GM21360 (cell line): ENCODE results near the gene BRMS1L.

Experiments used
- ATAC-seq: cut with Tn5 transposase; IDR thresholded peaks from one replicate; pipeline ENCODE4 v1.9.1; 2021; ENCODE audit warnings: mild to moderate bottlenecking, moderate library complexity; ENCODE audit not compliant: unreplicated experiment

The BRMS1L gene

DNA sequence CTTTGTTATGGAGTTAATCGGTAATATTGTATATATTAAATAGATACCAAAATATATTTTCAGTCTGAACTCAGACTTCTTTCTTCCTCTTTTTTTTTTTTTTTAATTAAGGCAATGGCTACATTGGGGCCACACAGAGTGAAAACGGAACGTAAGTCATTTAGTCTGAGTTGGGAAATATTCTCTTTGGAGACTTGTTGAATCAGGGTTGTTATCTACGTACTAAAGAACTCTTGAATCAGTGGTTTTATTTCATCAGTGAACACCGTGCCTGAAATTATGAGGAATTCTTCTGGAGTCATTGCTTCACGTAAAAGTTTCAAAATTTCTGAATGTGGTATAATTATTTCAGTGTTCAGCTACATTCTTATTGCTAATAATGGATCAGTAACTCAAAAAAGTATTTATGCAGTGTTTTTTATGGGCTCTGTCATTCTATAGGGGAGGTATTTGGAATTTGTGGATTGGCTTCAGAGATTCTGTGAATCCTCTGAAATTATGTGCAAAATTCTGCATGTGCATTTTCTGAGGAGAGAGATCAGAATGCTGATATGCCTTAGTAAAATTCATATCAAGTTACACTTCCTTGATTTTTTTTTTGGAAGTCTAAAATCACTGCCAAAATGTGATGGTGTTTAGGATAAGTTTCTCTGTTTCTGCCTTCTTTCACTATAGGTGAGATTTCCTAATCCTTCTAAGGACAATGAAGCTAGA, 39.6 kb downstream of the BRMS1L start:
- ATAC-seq, result no peak

DNA sequence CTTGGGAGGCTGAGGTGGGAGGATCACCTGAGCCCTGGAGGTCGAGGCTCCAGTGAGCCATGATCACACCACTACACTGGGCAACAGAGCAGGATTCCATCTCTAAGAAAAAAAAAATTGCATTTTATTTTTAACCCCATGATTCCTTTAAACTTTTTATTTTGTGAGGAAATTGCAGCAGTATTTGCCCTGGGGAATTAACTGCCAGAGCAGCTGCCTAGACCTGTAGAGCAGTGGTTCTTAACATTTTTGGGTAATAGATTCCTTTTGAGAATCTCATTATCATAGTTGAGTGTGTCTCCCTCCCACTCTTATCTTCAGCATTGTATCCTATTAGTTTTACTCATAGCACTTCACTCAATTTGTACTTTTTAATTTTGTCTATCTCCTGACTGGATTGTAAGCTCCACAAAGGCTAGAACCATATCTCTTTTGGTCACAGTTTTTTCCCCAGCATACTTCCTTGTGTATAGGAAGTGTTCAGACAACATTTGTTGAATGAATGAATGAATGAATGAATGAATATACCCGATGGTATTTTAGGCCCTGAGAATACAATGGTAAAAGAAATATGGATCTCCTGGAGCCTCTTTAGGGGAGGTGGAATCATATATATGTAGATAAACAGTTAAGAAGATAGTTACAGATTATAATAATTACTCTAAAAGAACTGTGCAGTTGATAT, 40.6 kb downstream of the BRMS1L start:
- ATAC-seq, result no peak

DNA sequence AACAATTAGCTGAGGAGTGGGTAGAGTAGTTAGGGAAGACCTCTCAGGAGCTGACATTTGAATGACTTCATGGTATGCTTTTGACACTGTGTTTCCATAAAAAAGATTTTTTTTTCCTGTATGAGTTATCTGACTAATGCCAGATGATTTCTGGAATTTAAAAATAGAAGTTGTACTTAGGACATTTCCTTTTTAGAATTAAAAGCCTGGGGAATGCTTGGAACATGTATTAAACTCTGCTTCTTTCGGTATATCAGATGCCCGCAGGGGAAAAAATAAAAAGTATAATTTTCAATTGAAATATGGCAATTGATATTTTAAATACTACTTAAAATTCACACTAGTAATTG, 41.1 kb downstream of the BRMS1L start:
- no peak for ATAC-seq

DNA sequence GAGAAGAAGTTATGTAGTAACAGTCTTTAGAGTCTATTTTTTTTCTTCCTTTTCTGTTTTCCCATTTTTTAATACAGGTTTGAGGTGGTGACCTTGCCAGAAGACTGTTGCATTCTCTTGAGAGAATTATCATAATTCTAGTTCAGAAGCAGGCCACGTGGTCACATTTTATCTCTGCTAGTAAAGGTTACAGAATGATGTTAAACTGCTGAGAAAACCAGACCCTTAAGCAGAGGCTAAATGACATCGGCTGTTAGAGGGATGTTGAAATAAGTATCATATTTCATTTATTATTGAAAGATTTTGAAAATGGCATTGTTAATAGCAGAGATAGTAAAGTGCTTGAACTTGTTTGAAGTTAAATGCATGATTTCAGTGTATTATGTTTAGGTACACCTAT, 49.2 kb downstream of the BRMS1L start:
- no peak for ATAC-seq

DNA sequence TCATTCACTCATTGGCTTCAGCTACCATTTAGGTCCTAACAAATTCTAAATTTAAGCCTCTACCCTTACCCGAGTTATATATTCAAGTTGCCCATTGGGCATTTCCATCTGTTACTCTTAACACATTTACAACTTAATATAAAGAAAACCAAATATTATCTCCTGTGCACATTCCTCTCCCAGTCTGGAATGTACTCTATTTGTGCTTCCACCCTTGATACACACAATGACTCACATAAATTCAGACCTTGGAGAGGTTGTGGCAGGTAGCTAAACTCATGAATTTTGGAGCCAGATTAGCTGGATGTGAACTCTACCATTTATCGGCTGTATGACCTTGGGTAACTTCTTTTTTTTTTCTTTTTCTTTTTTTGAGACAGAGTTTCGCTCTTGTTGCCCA, 51.1 kb downstream of the BRMS1L start:
- no peak for ATAC-seq

DNA sequence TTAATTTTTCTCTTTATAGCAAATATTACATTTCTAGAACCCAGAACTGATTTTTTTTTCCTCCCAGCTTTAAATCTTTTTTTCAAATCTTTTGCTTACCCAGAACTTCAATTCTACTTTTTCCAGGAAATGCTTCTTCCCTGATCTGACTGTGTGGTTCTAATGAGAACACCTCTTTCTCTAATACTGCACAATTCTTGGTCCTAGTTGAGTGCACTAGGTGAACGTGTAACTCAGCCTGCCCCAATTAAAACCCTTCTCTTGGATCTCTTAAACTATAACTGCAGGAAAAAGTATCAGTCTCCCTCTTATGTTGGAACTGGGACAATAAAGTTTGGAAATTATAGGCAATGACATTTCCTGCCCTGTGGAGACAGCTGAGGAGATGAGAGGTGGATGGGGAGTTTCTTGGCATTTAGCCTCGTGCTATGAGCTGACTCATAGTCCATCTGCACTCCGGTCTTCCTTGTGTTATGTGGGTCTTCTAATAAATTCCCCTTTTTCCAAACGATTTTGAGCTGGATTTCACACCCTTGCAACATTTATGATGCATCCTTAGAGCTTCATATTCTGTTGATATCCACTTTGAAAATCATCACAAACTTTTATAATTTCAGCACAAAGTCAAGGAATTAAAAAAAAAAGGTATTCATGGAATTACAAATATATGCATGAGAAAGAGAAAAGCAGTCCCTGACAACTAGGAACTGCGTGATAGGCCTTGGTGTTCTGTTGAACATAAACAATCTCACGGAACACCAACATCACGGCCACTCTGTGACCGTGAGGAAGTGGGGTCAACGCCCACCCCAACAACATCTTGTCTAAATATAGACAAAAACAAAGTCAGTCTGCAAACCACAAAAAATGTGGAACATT, 52.4 kb downstream of the BRMS1L start:
- ATAC-seq, result no peak

DNA sequence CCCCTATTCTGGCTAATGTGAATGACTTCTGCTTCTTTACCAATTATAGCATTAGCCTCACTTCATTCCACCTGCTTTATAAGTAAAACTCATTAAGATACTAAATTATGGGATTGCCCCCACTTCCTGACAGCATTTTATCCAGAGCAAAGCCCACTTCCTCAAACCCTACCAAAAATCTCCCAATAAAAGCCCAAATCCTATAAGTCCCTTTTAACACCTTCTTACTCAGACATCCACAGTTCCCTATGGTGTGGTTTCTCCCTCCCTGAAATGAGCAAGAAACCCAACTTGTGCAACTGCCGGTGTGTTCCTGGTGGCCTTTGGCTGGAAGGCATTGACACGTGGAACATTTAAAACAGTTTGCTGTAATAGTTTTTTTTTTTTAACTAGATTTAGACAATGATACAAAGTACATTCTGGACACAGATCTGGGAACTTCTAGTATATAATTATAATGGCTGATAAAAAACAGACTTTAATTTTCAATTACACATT, 53.1 kb downstream of the BRMS1L start:
- ATAC-seq, result no peak

DNA sequence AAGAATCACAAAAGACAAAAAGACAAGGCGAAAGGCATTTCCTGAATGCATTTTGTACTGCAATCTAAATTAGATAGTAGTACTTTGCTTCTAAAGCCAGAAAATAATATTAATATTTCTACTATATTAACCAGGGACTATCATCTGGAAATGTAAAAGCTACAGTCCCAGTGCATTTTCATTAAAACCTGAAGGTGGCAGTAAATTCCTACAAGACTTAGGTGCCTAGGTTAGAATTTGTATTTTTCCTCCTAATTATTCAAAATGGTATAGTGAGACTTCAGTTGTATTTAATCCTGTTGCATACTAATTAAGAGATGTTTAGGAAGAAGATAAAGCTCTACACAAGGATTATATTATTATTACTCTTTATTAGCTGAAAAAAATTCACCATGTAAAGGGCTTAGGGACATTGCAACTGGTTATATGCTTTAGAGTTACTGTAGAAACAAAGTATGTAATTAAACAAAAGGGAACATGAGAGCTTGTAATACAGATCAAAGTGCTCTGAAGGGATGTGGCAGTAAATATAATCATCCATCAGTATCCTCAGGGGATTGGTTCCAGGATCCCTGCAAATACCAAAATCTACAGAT, 53.6 kb downstream of the BRMS1L start:
- ATAC-seq, result no peak

DNA sequence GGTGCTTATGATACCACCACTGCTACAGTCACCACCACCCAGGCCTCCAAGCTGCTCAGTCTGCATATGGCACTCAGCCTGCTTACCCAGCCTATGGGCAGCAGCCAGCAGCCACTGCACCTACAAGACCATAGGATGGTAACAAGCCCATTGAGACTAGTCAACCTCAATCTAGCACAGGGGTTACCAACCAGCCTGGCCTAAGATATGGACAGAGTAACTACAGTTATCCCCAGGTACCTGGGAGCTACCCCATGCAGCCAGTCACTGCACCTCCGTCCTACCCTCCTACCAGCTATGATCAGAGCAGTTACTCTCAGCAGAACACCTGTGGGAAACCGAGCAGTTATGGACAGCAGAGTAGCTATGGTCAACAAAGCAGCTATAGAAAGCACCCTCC, 55.1 kb downstream of the BRMS1L start:
- ATAC-seq, result no peak

DNA sequence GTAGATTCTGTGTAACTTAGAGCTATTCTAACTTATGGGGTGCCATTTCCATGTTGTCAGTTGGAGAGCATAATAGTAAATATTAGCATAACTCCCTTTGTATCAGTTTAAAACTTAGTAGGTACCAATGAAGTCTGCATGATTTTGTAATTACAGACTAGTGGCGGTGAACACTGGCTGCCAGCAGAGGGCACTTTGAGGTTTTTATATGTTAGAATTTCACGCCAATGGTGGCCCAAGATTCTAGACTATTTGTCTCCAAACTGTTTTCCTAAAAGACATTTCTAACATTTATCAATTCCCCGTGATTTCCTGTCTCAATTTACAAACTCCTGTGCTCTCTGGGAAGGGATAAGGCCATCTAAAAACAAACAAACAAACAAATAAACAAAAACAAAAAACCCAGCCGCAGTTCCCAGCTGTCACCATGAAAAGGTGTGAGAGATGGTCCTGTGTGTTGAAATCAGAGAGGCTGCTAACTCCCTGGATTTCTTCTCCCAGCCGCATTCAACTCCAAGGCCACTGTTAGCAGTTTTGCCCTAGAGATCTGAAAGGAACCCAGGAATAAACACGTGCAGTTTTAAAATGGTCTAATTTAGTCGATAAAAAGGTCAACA, 57.6 kb downstream of the BRMS1L start:
- no peak for ATAC-seq

DNA sequence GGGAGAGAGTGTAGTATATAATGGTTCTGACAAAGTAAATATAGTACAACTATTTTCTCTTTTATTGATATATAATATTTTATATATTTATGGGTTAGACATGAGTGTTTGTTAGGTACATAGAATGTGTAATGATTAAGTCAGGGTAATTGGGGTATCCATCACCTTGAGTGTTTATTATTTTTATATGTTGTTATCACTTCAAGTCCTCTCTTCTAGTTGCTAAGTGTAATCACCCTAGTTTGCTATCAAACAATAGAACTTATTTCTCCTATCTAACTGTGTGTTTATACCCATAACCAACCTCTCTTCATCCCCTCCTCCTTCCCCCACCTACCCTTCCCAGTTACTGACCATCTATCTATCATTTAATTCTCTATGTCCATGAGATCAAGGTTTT, 64.2 kb downstream of the BRMS1L start:
- ATAC-seq, result no peak

DNA sequence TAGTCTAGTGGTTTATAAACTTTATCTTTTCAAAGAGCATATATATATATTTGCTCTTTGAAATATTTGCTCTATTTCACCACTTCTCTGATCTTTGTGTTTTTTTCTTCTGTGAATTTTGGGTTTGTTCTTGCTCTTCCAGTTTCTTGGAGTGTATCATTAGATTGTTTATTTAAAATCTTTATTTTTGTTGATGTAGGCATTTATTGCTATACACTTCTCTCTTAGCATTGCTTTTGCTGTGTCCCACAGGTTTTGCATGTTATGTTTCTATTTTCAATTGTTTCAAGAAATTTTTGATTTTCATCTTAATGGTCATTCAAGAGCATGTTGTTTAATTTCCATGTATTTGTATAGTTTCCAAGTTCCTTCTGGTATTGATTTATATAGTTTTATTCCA, 69.1 kb downstream of the BRMS1L start:
- ATAC-seq, result no peak

DNA sequence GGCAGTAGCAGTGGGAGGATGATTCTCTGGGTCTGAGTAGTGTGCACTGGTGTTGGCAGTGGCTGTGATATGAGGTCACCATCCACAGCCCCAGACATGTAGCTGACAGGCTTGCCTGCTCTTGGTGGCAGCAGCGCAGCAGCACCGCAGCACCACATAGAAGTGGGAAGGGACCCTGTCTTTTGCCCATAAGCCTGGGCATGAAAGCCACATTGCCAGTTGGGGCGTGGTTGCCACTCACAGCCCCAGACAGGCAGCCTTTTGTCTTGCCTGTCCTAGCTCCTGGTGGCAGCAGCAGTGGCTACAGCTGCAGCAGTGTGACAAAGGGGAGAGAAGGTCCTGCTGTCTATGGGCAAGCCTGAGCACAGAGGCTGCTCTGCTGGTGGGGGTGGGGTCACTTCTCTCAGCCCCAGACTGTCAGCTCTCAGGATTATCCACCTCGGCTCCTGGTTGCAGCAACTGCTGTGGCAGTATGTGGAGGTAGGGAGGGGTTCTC, 71.5 kb downstream of the BRMS1L start:
- no peak for ATAC-seq

DNA sequence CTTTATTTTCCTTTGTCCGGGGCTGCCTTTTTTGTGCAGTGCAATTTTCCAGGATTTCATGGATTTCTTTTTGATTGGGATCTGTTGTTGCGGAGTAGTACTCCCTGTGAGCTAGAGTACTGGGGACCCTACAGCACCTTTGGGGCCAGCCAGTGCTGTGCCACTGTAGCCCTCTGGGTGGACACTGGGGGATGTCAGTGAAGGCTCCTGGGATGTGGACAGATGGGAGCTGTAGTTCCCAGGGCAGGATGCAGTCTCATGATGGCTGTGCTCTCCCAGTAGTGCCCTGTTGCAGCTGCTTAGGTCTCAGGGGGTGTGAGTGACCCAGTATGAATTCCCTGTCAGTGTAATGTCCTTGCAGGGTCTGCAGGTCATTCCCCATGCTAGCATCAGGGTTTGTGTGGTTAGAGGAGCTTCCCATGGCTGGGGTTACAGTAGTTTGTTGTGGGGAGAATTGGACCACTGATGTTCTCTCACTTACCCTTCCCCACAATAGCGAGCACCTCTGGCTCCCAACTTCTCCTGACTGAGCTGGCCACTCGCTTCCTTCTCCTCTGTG, 72.2 kb downstream of the BRMS1L start:
- ATAC-seq, result no peak

DNA sequence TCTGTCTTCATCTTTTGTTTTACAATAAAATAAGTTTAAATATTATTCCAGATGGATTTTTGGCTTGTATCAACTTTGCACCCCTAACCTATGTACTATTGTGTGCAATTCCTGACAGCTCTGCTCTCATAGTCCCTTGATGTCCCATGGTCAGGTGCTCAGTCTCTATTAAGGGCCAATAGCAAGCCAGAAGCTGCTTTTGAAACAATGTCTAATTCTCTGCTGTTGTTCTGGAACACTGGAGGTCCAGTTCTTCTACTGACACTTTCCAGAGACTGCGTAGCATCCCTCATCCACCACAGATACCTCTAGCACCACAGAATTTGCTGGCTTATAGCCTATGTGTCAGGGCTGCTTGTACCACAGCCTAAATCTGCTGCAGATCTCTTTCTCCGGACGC, 74.6 kb downstream of the BRMS1L start:
- ATAC-seq, result no peak

DNA sequence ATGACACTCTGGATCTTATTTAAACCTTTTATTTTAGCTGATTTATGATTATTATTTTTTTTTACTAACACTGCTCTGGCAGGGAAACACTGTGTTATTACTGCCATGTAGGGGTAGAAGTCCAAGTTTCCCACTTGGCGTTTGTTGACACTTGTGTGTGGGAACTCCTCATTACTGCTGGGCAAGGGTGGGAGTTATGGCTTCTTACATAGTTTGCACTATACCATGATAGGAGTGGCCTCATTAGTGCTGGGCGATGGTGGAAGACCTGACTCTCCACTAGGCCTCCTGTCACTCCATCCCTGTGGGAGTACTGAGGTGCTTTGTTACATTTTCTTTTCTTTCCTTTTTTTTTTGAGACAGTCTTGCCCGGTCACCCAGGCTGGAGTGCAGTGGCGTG, 83.5 kb downstream of the BRMS1L start:
- ATAC-seq, result no peak

DNA sequence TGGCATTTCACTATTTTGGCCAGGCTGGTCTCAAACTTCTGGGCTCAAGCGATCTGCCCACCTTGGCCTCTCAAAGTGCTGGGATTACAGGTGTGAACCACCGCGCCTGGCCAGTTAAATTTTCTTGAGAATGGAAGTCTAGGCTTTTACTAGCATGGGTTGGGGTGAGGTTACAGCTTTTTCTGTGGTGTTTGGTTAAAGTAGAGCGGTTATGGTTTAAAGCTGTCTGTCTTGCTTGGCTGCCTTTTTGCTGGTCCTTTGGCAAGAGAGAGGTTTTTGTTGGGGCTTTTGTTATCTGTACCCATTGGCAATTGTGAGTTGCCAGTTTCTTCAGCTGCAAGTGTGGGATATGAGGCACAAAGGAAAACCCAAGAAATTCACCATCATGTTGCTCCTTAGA, 84.1 kb downstream of the BRMS1L start:
- ATAC-seq, result no peak

DNA sequence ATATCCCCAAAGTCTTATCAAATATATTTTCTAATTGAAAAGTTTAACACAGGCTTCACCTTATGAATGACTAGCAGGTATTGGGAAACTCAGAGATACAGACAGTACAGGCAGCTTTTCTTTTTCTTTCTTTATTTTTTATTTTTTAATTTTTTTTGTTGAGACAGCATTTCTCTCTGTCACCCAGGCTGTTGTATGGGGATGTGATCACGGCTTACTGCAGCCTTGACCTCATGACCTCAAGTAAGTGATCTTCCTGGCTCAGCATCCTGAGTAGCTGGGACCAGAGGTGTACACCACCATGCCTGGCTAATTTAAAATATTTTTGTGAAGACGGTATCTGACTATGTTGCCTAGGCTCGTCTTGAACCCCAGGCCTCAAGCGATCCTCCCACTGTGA, 85.0 kb downstream of the BRMS1L start:
- ATAC-seq, result no peak

DNA sequence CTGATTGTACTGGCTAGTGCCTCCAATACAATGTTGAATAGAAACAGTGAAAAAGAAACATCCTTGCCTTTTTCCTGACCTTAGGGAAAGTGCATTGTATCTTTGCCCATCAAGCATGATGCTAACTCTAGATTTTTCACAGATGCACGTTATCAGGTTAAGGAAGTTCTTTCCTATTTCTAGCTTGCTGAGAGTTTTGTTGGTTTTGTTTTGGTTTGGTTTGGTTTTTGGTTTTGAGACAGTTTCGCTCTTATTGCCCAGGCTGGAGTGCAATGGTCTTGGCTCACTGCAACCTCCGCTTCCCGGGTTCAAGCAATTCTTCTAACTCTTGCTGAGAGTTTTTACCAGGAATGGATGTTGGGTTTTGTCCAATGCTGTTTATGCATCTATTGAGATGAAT, 89.0 kb downstream of the BRMS1L start:
- ATAC-seq, result no peak

DNA sequence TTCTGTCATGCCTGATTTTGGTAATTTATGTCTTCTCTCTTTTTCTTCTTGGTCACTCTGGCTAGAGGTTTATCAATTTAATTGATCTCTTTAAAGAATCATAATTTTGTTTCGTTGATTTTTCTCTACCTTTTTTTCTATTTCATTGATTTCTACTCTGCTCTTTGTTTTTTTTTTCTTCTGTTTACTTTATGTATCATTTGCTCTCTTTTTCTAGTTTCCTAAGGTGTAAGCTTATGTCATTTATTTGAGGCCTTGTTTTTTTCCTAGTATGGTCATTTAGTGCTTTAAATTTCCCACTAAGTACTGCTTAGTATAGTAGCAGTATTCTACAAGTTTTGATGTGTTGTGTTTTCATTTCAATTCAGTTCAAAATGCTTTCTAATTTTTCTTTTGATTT, 89.6 kb downstream of the BRMS1L start:
- ATAC-seq, result no peak
